ENCODE data around the gene TMEM106A.

The TMEM106A gene

GRCh38 chr17:43215341-43215740 lies 3.7 kb downstream of the TMEM106A start:
- TF ChIP-seq CTCF (IDR thresholded peaks at IDR 0.05; ENCODE audit: low read depth, low read length) (no peak), POLR2A (IDR thresholded peaks at IDR 0.05; ENCODE audit: extremely low read depth, insufficient read length) (no peak), MAX (IDR thresholded peaks at IDR 0.05; ENCODE audit: low read depth, low read length) (no peak), MYC (IDR thresholded peaks at IDR 0.05; ENCODE audit: low read depth, low read length) (no peak)
- DNase-seq (ENCODE audit: low read depth), result no peak
- no peak overlapping the region for H3K4me3 ChIP-seq (ENCODE audit: low read depth, low read length)

- TF ChIP-seq MAX (IDR thresholded peaks at IDR 0.05; ENCODE audit: low read depth, low read length) (no peak), CTCF (IDR thresholded peaks at IDR 0.05; ENCODE audit: low read depth, low read length) (no peak), MYC (IDR thresholded peaks at IDR 0.05; ENCODE audit: low read depth, low read length) (no peak), POLR2A (IDR thresholded peaks at IDR 0.05; ENCODE audit: extremely low read depth, insufficient read length) (no peak)
- DNase-seq (ENCODE audit: low read depth), result no peak
- no peak overlapping the region for H3K4me3 ChIP-seq (ENCODE audit: low read depth, low read length)
Measured at GRCh38 chr17:43216369-43216761, 4.7 kb downstream of the TMEM106A start.

- no peak for DNase-seq (ENCODE audit: low read depth)
- no peak overlapping the region for H3K4me3 ChIP-seq (ENCODE audit: low read depth, low read length)
- TF ChIP-seq POLR2A (IDR thresholded peaks at IDR 0.05; ENCODE audit: extremely low read depth, insufficient read length), result no peak
- TF ChIP-seq MAX (IDR thresholded peaks at IDR 0.05; ENCODE audit: low read depth, low read length), result no peak
- TF ChIP-seq MYC (IDR thresholded peaks at IDR 0.05; ENCODE audit: low read depth, low read length), result no peak
- TF ChIP-seq CTCF (IDR thresholded peaks at IDR 0.05; ENCODE audit: low read depth, low read length), result no peak
Measured at GRCh38 chr17:43216762-43217613, 5.3 kb downstream of the TMEM106A start.

GRCh38 chr17:43217614-43218087 lies 6.0 kb downstream of the TMEM106A start:
- DNase-seq (ENCODE audit: low read depth), result no peak
- no peak overlapping the region for H3K4me3 ChIP-seq (ENCODE audit: low read depth, low read length)
- TF ChIP-seq POLR2A (IDR thresholded peaks at IDR 0.05; ENCODE audit: extremely low read depth, insufficient read length) (no peak), MAX (IDR thresholded peaks at IDR 0.05; ENCODE audit: low read depth, low read length) (no peak), CTCF (IDR thresholded peaks at IDR 0.05; ENCODE audit: low read depth, low read length) (no peak), MYC (IDR thresholded peaks at IDR 0.05; ENCODE audit: low read depth, low read length) (no peak)

- no peak for DNase-seq (ENCODE audit: low read depth)
- no peak overlapping the region for H3K4me3 ChIP-seq (ENCODE audit: low read depth, low read length)
- TF ChIP-seq MAX (IDR thresholded peaks at IDR 0.05; ENCODE audit: low read depth, low read length), result no peak
- no peak for TF ChIP-seq POLR2A (IDR thresholded peaks at IDR 0.05; ENCODE audit: extremely low read depth, insufficient read length)
- no peak for TF ChIP-seq MYC (IDR thresholded peaks at IDR 0.05; ENCODE audit: low read depth, low read length)
- TF ChIP-seq CTCF (IDR thresholded peaks at IDR 0.05; ENCODE audit: low read depth, low read length), result no peak
Measured at GRCh38 chr17:43219001-43219400, 7.3 kb downstream of the TMEM106A start.
